Transverse colon (tissue), 3 donors: ENCODE data around the gene MAP3K14.
"Not testable (repeated sequence)": the region's sequence is repeated elsewhere in the genome, so short reads cannot be mapped to it uniquely, and the experiment has no call there.

Experiments used
- POLR2A ChIP-seq: fragments of 450-650 bp; IDR thresholded peaks from one replicate; pipeline ENCODE4 v1.6.1; 2016; ENCODE audit warnings: antibody characterized with exemption, mild to moderate bottlenecking, moderate library complexity
- TF ChIP-seq, protein P1 (sequence below), 5 experiments: fragments of 200-600 bp in 3 of 5; fragments of 450-650 bp in 2 of 5; sonication (generic) in 3 of 5; IDR thresholded peaks; 1 replicate in 2 of 5; 2 replicates in 3 of 5; pipeline ENCODE4 v1.5.1; 2016 to 2017; ENCODE audit warnings: antibody characterized with exemption in 5 of 5, inconsistent platforms in 3 of 5, mild to moderate bottlenecking in 2 of 5, moderate library complexity in 1 of 5

DNA sequence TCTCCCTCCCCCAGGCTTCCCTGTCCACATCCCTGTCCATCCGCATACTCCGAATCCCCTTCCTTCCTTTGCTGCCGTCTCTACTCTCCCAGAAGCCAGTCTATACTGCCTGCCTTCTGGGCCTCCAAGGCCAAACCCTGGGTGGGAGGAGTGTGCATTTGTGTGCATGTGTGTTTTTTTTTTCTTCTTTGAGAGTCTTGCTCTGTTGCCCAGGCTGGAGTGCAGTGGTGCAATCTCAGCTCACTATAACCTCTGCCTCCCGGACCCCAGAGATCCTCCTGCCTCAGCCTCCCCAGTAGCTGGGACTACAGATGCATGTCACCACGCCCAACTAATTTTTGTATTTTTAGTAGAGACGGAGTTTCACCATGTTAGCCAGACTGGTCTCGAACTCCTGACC lies 63.6 kb downstream of the MAP3K14 start:
- TF ChIP-seq POLR2A: not testable (repeated sequence)
- TF ChIP-seq, protein P1, sequence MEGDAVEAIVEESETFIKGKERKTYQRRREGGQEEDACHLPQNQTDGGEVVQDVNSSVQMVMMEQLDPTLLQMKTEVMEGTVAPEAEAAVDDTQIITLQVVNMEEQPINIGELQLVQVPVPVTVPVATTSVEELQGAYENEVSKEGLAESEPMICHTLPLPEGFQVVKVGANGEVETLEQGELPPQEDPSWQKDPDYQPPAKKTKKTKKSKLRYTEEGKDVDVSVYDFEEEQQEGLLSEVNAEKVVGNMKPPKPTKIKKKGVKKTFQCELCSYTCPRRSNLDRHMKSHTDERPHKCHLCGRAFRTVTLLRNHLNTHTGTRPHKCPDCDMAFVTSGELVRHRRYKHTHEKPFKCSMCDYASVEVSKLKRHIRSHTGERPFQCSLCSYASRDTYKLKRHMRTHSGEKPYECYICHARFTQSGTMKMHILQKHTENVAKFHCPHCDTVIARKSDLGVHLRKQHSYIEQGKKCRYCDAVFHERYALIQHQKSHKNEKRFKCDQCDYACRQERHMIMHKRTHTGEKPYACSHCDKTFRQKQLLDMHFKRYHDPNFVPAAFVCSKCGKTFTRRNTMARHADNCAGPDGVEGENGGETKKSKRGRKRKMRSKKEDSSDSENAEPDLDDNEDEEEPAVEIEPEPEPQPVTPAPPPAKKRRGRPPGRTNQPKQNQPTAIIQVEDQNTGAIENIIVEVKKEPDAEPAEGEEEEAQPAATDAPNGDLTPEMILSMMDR (IDR thresholded peaks at IDR 0.05): not testable (repeated sequence)
